Measurements from ENCODE around the gene TRIM45.
"Not testable (repeated sequence)": the region's sequence is repeated elsewhere in the genome, so short reads cannot be mapped to it uniquely, and the experiment has no call there.

The TRIM45 gene

GRCh38 chr1:117130526-117130925 lies 9.0 kb upstream of the TRIM45 start:
- no peak for DNase-seq

- peak; percentile 52 for DNase-seq
Measured at GRCh38 chr1:117128323-117129079, 7.0 kb upstream of the TRIM45 start.

- DNase-seq, result no peak
Measured at GRCh38 chr1:117127795-117128194, 6.2 kb upstream of the TRIM45 start.

- DNase-seq, result no peak
Measured at GRCh38 chr1:117124661-117125060, 3.1 kb upstream of the TRIM45 start.

DNA sequence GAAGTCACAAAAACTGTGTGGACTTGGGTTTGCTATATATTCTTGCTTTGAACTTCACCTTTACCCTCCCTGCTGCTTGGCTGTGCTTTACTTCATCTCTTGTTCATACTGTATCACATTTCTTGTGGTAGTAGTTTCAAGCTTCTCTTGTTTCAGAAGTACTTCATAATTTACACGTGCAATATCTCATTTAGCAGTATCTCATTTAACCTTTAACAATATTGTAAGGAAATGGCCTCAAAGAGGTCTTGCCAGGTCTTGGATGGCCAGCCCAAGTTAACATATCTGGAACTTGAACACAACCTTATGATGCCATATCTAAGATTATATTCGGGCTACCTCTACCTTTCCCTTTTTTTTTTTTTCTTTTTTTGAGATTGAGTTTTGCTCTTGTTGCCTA lies 1.7 kb upstream of the TRIM45 start:
- no peak for DNase-seq

DNA sequence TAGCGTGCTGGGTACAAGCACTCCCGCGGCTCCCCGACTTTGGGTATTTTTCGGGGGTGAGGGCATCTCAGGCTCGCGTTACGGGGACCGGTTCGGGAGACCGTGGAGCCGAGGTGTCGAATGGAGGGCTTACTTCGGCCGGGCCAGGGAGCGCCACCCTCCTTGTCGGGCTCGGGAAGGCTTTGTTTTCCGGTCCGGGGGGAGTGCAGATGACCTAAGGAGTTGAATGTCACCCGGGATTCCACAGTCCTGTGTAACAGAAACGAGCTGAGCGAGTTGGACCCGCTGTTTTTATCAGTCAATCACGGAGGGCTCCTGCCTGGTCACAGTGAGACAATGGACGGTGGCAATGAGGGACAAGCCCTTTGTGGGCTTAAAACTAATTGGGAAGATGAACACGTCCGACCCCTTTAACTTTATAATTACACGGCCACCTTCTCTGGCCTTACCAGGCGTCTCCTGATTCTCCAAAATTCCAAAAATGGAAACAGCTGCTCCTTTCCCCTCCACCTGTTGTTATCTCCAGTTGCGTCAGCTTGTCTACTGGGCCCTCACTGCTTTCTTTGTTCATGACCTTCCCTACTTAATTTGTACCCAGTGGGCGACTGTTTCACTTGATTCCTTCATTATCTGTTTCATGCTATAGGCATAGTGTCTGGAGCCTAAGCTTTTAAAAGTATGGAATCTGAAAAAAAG lies 929 bp upstream of the TRIM45 start:
- no peak for DNase-seq

GRCh38 chr1:117120774-117121588 lies 568 bp downstream of the TRIM45 start:
- DNase-seq, result no peak

DNA sequence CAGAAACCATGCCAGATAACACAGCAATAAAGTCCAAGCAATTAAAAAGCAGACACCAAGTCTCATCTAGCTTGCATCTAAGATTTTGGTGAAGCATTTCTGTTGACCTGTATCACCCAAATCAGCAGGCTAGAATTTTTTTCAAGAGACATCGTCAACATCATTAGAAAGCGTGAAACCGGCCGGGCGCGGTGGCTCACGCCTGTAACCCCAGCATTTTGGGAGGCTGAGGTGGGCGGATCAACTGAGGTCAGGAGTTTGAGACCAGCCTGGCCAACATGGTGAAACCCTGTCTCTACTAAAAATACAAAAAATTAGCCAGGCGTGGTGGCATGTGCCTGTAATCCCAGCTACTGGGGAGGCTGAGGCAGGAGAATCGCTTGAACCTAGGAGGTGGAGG lies 2.4 kb downstream of the TRIM45 start:
- DNase-seq, result not testable (repeated sequence)

DNA sequence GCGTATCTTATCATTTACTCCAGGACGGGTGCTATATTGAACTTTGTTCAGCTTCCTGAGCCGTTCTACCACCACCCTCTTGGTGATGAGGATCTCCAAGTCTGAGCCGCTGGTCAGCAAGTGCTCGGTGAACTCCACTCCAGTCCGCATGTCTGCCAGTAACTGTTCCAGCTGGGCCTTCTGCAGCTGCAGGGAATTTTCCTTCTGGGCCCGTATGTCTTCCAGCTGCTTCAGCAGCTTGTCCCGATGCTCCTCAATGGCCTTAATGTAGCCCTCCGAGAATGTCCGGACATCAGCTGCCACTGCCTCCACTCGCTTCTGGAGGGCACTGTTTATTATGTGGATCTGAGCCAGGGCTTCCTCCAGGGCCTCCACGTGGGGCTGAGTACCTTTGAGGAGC lies 3.4 kb downstream of the TRIM45 start:
- no peak for DNase-seq

- DNase-seq, result no peak
Measured at GRCh38 chr1:117117697-117118096, 3.9 kb downstream of the TRIM45 start.

DNA sequence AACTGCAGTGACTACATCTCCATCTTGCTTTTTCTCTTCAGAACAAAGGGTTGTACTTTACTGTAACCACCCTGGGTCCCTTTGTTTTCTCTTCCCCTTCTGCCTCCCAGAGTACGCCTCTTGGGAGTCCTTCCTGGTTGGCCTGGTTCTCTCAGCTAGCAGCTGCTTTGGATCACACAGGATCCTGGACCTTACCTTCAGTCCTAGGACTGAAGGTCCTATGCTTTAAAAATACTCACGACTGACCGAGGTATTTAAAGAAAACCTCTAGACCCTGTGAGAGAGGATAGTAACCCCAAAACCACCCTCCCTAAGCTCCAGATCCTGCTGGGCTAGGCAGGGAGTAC lies 4.8 kb downstream of the TRIM45 start:
- DNase-seq, result no peak

DNA sequence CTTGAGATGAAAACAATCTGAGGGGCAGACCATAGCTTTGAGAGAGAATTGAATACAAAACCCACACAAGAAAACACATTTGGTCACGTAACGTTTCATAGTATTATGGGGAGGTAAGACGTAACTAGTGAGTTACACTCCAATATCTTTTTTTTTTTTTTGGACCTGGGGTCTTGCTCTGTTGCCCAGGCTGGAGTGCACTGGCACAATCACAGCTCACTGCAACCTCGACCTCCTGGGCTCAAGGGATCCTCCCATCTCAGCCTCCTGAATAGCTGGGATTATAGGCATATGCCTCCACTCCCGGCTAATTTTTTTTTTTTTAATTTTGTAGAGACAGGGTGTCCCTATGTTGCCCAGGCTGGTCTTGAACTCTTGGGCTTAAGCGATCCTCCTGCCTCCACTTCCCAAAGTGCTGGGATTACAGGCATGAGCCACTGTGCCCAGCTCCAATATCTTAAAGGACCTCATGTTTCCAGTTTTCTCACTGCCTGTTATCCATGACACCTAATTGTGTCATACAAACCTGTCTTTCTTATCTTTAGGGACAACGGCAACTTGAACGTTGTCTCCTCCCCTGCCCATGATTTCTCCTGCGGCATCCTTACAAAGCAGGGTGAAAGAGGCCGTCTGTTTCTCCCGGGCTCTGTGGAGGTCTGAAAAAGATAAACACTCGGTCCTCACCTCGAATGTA lies 5.3 kb downstream of the TRIM45 start:
- DNase-seq, result no peak

GRCh38 chr1:117114877-117115276 lies 6.7 kb downstream of the TRIM45 start:
- no peak for DNase-seq

- DNase-seq, result no peak
Measured at GRCh38 chr1:117113199-117113598, 8.3 kb downstream of the TRIM45 start.

DNA sequence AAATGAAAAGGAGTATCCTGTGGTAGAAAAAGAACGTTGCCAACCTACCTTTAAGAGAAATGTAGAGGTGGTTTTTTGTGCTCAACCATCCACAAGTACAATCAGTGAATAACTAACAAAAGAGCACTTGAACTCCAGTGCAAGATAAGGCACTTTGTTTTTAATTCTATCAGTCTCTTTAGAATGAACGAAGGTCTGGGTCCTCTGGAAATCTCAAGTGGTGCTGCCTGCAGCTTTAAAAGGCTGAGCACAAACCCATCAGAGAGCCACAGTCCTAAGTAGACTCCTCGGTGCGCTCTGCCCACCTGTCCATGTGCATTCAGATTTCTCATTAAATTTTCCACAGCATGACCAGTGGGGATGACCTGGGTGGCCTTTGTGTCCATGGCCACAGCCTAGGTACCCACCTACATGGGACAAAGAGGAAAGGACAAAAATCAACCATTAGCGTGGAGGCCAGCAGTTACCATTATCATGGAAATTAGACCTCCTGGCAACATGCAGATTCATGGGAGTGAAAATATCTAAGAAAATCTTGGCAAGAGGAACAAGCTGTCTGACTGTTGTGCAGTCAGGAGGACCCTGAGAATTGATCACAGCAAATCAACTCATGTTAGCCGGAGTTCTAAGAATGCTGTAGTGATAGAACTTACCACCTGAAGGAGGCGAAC lies 9.4 kb downstream of the TRIM45 start:
- no peak for DNase-seq

GRCh38 chr1:117110774-117111173 lies 10.8 kb downstream of the TRIM45 start:
- no peak for DNase-seq

DNA sequence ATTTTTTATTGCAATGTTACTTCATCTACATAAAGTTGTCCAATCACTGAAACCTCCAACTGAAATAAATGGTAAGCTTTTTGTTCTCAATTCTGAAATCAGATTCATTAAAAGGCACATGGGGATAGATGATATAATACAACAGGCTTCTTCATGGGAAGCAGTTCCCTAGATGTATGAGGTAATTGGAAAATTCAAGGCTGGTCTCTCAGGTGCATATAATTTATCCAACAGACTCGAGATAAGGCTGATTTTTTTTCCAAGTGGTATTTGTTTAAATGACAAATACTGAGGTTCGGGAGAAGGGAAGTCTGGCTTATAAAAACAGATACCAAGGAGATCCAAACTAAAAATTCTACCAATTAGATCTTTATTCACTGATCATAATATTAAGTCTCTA lies 14.2 kb downstream of the TRIM45 start:
- no peak for DNase-seq

DNA sequence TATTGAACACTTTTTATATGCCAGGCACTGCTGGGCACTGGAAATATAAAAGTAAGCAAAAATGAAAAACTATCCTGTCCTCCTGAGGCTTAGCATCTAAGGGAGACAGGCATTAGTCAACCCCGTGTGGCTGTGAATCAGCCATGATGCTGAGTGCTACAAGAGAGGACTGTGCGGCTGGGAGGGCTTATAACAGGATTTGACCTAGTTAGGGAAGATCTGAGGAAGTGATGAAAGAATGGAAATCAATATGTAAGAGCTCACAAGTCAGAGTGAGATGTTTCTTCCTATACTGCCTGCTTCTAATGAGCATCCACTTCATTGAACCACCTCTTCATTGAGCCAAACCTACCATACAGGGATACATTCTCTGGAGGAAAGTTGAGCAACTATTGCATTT lies 15.1 kb downstream of the TRIM45 start:
- no peak for DNase-seq

DNA sequence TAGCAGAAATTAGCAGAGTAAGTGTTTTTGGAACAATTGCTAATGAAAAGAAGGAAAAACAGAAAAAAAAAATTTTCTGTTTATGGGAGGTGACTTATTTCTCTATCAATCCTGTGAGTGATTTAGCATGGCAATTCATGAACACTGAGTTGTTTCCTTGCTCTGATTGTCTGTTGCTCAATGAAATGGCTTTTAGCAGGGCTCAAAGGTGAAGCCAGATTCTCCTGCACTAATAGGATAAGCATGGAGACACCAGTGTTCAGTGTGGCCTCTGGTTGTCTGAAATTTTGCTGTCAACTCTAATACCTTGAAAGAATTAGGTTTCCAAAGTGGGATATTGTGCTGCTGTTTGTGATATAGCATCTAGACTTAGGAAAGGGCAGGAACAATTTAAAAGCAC lies 15.8 kb downstream of the TRIM45 start:
- no peak for DNase-seq

DNA sequence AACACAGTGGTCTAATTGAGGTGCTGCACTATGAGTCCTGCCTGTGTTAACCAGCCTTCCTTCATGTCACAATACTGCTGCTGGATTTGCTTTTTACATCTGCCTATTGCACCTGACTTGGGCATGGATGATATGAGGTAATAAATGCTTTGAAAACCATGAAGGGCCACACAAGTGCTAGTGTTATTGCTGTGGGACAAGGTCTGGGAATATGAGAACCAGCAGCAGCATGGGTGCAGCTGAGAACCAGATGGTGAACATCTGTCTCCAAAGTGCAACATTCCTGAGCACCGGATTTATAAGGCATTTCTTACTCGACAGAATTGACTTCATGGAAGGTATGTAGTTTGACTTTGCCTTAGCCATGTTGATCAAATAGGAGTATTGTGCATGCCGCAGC lies 16.6 kb downstream of the TRIM45 start:
- DNase-seq, result peak; percentile 38

- DNase-seq, result not testable (repeated sequence)
Measured at GRCh38 chr1:117101858-117102257, 19.7 kb downstream of the TRIM45 start.

GRCh38 chr1:117101334-117101733 lies 20.2 kb downstream of the TRIM45 start:
- DNase-seq, result no peak

Data from fibroblast of skin of right quadriceps (primary cell).